Fibroblast of lung (primary cell): ENCODE measurements around the gene LMO2. TPM values are rescaled to one million over a fixed set of nuclear protein-coding genes. Genes with fewer than 3 reads are reported as not detected.

Source experiments
- DNase-seq, 2 donors: peaks; one replicate each; pipeline versions ENCODE4 v3.0.0 to v3.0.0-alpha.2; 2010; ENCODE audit warnings: low read depth in 2 of 2
- H2AFZ ChIP-seq: 2 replicates; pipeline ENCODE4 v1.5.1; 2012; ENCODE audit warnings: low read length, control low read depth, inconsistent platforms
- H3K27ac ChIP-seq: 2 replicates; pipeline ENCODE4 v1.5.1; 2011; ENCODE audit warnings: low read length, control low read depth; ENCODE audit not compliant: insufficient read depth
- H3K27me3 ChIP-seq: 2 replicates; pipeline ENCODE4 v1.5.1; 2011; ENCODE audit warnings: mild to moderate bottlenecking, low read length; ENCODE audit not compliant: control insufficient read depth, insufficient read depth
- H3K36me3 ChIP-seq: 2 replicates; pipeline ENCODE4 v1.5.1; 2011; ENCODE audit warnings: low read length; ENCODE audit not compliant: control insufficient read depth, insufficient read depth
- H3K4me1 ChIP-seq: 2 replicates; pipeline ENCODE4 v1.5.1; 2011; ENCODE audit warnings: low read length; ENCODE audit not compliant: control insufficient read depth, insufficient read depth; ENCODE audit errors: extremely low read depth
- H3K4me2 ChIP-seq: 2 replicates; pipeline ENCODE4 v1.5.1; 2011; ENCODE audit warnings: low read length, control low read depth; ENCODE audit not compliant: insufficient read depth; ENCODE audit errors: extremely low read depth
- H3K4me3 ChIP-seq, 4 experiments: fragments of 200-600 bp in 1 of 4; sonication (generic) in 1 of 4; replicated peaks in 1 of 4; 2 replicates each; pipeline ENCODE4 v1.5.1; 2011 to 2016; ENCODE audit warnings: low read length in 4 of 4, low read depth in 3 of 4, mild to moderate bottlenecking in 3 of 4, control low read depth in 2 of 4, inconsistent platforms in 1 of 4, mixed read lengths in 1 of 4; ENCODE audit not compliant: insufficient read depth in 1 of 4; ENCODE audit errors: control extremely low read depth in 1 of 4
- H3K79me2 ChIP-seq: 2 replicates; pipeline ENCODE4 v1.5.1; 2012; ENCODE audit warnings: mild to moderate bottlenecking, low read length, inconsistent platforms; ENCODE audit not compliant: control insufficient read depth, insufficient read depth
- H3K9ac ChIP-seq: 2 replicates; pipeline ENCODE4 v1.5.1; 2011; ENCODE audit warnings: mild to moderate bottlenecking, low read length, control low read depth; ENCODE audit not compliant: insufficient read depth
- H3K9me3 ChIP-seq: 2 replicates; pipeline ENCODE4 v1.5.1; 2012; ENCODE audit warnings: low read depth, low read length; ENCODE audit not compliant: control insufficient read depth, insufficient read depth
- H4K20me1 ChIP-seq: 2 replicates; pipeline ENCODE4 v1.5.1; 2011; ENCODE audit warnings: low read length; ENCODE audit not compliant: control insufficient read depth, insufficient read depth; ENCODE audit errors: extremely low read depth
- EZH2 ChIP-seq: IDR thresholded peaks from 2 replicates; pipeline ENCODE4 v1.5.1; 2012; ENCODE audit warnings: low read length, control low read depth, mild to moderate bottlenecking; ENCODE audit errors: missing control alignments
- polyA plus RNA-seq, 2 donors: library from polyadenylated mRNA; depleted of rRNA in 1 of 2; stranded (reverse) in 1 of 2; unstranded in 1 of 2; fragments of >200 nt; gene quantifications; 2 replicates each; pipeline ENCODE4 v1.2.1, GENCODE V29; 2011 to 2012; ENCODE audit warnings: missing spikeins in 1 of 2
- total RNA-seq: library from RNA; depleted of rRNA; stranded (reverse); fragments of >200 nt; gene quantifications from 2 replicates; pipeline ENCODE4 v1.2.1, GENCODE V29; 2014
- TF ChIP-seq, protein P1 (sequence below), 2 donors: IDR thresholded peaks in 1 of 2; conservative IDR thresholded peaks in 1 of 2; 1 replicate in 1 of 2; 2 replicates in 1 of 2; pipeline ENCODE4 v1.5.1; 2011 to 2012; ENCODE audit warnings: low read length in 2 of 2, control low read depth in 1 of 2, inconsistent platforms in 1 of 2, low read depth in 1 of 2, mild to moderate bottlenecking in 1 of 2

The LMO2 gene
- total and polyA plus RNA-seq, 2 donors (not counting 1 experiment from before 2014, with no cell fraction given), result 0.03 to 0.17 TPM

- DNase-seq, result no peak
- TF ChIP-seq EZH2, result no peak
- TF ChIP-seq, protein P1, sequence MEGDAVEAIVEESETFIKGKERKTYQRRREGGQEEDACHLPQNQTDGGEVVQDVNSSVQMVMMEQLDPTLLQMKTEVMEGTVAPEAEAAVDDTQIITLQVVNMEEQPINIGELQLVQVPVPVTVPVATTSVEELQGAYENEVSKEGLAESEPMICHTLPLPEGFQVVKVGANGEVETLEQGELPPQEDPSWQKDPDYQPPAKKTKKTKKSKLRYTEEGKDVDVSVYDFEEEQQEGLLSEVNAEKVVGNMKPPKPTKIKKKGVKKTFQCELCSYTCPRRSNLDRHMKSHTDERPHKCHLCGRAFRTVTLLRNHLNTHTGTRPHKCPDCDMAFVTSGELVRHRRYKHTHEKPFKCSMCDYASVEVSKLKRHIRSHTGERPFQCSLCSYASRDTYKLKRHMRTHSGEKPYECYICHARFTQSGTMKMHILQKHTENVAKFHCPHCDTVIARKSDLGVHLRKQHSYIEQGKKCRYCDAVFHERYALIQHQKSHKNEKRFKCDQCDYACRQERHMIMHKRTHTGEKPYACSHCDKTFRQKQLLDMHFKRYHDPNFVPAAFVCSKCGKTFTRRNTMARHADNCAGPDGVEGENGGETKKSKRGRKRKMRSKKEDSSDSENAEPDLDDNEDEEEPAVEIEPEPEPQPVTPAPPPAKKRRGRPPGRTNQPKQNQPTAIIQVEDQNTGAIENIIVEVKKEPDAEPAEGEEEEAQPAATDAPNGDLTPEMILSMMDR (conservative IDR thresholded peaks at IDR 0.05 in 1 of 2, IDR thresholded peaks at IDR 0.05 in 1 of 2; ENCODE audit: low read depth in 1 of 2, low read length in 2 of 2), result no peak
- Histone ChIP-seq H4K20me1 (no peaks in the 10 kb centered on the region), H3K79me2 (no peaks in the 10 kb centered on the region), H3K4me1 (peaks cover 4% of the 10 kb centered on the region), H3K27ac (no peak overlapping the region), H2AFZ (no peak overlapping the region), H3K4me2 (no peak overlapping the region), H3K4me3 (no peak overlapping the region), H3K27me3 (peaks cover 12% of the 10 kb centered on the region), H3K9ac (no peak overlapping the region), H3K36me3 (no peaks in the 10 kb centered on the region), H3K9me3 (no peaks in the 10 kb centered on the region)
Measured at GRCh38 chr11:33916736-33917135, 24.9 kb upstream of the LMO2 start.

- Histone ChIP-seq H3K9me3 (no peaks in the 10 kb centered on the region), H2AFZ (no peak overlapping the region), H3K4me2 (no peak overlapping the region), H3K79me2 (no peaks in the 10 kb centered on the region), H4K20me1 (no peaks in the 10 kb centered on the region), H3K4me1 (peaks cover 4% of the 10 kb centered on the region), H3K27me3 (peaks cover 7% of the 10 kb centered on the region), H3K27ac (no peak overlapping the region), H3K36me3 (no peaks in the 10 kb centered on the region), H3K4me3 (no peak overlapping the region), H3K9ac (no peak overlapping the region)
- DNase-seq, result no peak
- TF ChIP-seq, protein P1 (conservative IDR thresholded peaks at IDR 0.05 in 1 of 2, IDR thresholded peaks at IDR 0.05 in 1 of 2; ENCODE audit: low read depth in 1 of 2, low read length in 2 of 2), result no peak
- TF ChIP-seq EZH2, result no peak
Measured at GRCh38 chr11:33915526-33915925, 23.6 kb upstream of the LMO2 start.

DNA sequence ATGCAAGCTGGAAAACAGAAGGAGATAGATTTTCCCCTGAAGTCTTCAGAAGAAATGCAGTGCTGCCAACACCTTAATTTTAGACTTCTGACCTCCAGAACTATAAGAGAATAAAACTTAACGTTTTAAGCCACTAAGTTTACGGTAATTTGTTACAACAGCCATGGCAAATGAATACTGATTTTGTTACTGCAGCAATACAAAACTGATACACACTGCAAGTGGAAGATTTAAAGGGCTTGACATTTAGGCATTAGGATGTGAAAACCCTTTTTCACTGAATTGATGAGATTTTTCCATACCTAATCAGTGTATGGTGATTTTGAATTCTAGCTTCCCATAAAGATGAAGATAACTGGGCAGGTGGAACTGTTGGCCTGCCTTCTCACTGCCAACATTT is 22.1 kb upstream of the LMO2 start:
- Histone ChIP-seq H2AFZ (no peak overlapping the region), H3K4me3 (no peak overlapping the region), H3K27me3 (peaks cover 7% of the 10 kb centered on the region), H3K9ac (no peak overlapping the region), H3K9me3 (no peaks in the 10 kb centered on the region), H3K36me3 (no peaks in the 10 kb centered on the region), H3K79me2 (no peaks in the 10 kb centered on the region), H3K4me2 (no peak overlapping the region), H3K27ac (no peak overlapping the region), H3K4me1 (peaks cover 4% of the 10 kb centered on the region), H4K20me1 (no peaks in the 10 kb centered on the region)
- TF ChIP-seq, protein P1 (conservative IDR thresholded peaks at IDR 0.05 in 1 of 2, IDR thresholded peaks at IDR 0.05 in 1 of 2; ENCODE audit: low read depth in 1 of 2, low read length in 2 of 2), result no peak
- TF ChIP-seq EZH2, result no peak
- DNase-seq, result no peak
